KMS-11 (cell line): ENCODE measurements around the gene MCOLN1.

Source experiments
- H2AFZ ChIP-seq: fragments of 200-600 bp; sonication (generic); 2 replicates; pipeline ENCODE4 v1.6.1; 2016; ENCODE audit warnings: antibody characterized with exemption, mixed run types, low read depth
- H3K27ac ChIP-seq: fragments of 200-600 bp; sonication (generic); 2 replicates; pipeline ENCODE4 v1.6.1; 2016; ENCODE audit warnings: mild to moderate bottlenecking, mixed run types
- H3K27me3 ChIP-seq: fragments of 200-600 bp; sonication (generic); 2 replicates; pipeline ENCODE4 v1.6.1; 2017; ENCODE audit warnings: mild to moderate bottlenecking, low read depth, mixed run types, moderate library complexity; ENCODE audit not compliant: insufficient read depth
- H3K36me3 ChIP-seq: fragments of 200-600 bp; sonication (generic); 2 replicates; pipeline ENCODE4 v1.6.1; 2017; ENCODE audit warnings: mild to moderate bottlenecking, mixed run types; ENCODE audit not compliant: insufficient read depth
- H3K4me1 ChIP-seq: fragments of 200-600 bp; sonication (generic); 2 replicates; pipeline ENCODE4 v1.6.1; 2016; ENCODE audit warnings: mild to moderate bottlenecking, low read depth, mixed run types; ENCODE audit not compliant: poor library complexity, severe bottlenecking
- H3K4me2 ChIP-seq: fragments of 200-600 bp; sonication (generic); 2 replicates; pipeline ENCODE4 v1.7.0; 2016; ENCODE audit warnings: mild to moderate bottlenecking, mixed run types
- H3K4me3 ChIP-seq: fragments of 200-600 bp; sonication (generic); IDR thresholded peaks from 2 replicates; pipeline ENCODE4 v1.6.1; 2017; ENCODE audit warnings: low read depth, low read length, mixed read lengths; ENCODE audit not compliant: insufficient read depth
- H3K79me2 ChIP-seq: fragments of 200-600 bp; sonication (generic); 2 replicates; pipeline ENCODE4 v1.6.1; 2016; ENCODE audit warnings: low read depth, mixed run types; ENCODE audit not compliant: insufficient read depth
- H3K9ac ChIP-seq: fragments of 200-600 bp; sonication (generic); 2 replicates; pipeline ENCODE4 v1.6.1; 2016; ENCODE audit warnings: mild to moderate bottlenecking, mixed run types
- H4K20me1 ChIP-seq: fragments of 200-600 bp; sonication (generic); 2 replicates; pipeline ENCODE4 v1.6.1; 2016; ENCODE audit warnings: mild to moderate bottlenecking, mixed run types; ENCODE audit not compliant: insufficient read depth
- CTCF ChIP-seq: fragments of 200-600 bp; sonication (generic); conservative IDR thresholded peaks from 2 replicates; pipeline ENCODE4 v1.6.1; 2017; ENCODE audit warnings: low read depth, mild to moderate bottlenecking, antibody characterized with exemption, low read length, moderate library complexity, mixed read lengths

MCOLN1 gene

GRCh38 chr19:7515110-7515644 lies 7.2 kb upstream of the MCOLN1 start:
- no peak overlapping the region for H3K27ac ChIP-seq
- no peak overlapping the region for H3K4me3 ChIP-seq

DNA sequence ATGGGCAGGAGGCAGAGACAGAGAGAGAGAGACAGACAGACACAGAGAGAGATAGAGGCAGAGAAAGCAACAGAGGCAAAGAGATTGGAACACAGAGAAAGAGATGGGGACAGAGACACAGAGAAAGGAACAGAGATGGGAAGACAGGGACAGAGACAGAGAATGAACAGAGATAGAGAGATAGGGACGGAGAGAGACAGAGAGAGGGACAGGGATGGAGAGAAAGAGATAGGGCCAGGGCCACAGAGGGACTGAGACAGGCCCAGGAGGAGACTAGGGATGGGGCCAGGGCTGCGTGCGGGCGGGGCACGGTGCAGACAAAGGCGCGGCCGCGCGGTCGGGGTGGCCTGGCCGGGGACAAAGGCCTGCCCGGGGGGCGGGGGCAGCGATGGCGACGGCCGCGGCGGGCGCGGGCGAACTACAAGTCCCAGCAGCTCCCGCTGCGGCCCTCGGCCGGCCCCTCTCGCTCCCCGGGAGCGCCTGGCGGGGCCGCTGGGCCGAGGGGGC lies 6.7 kb upstream of the MCOLN1 start, which contains the start of gene ZNF358:
Gene ZNF358, plus strand, starts transcription at position 459 of the 507 bp plus-strand sequence. CDS start 3,140 bp downstream, outside the sequence.
- Histone ChIP-seq H2AFZ (peak within 1 kb of the TSS; percentile 97), H4K20me1 (no peaks in the 10 kb centered on the region), H3K4me2 (peak within 1 kb of the TSS; percentile 71), H3K79me2 (no peaks in the 10 kb centered on the region), H3K27me3 (peaks cover 19% of the 10 kb centered on the region; the same call in 1 of the 2 replicates), H3K27ac (no peak within 1 kb of the TSS), H3K4me3 (no peak within 1 kb of the TSS), H3K4me1 (no peaks in the 10 kb centered on the region), H3K36me3 (no peaks in the 10 kb centered on the region), H3K9ac (peak within 1 kb of the TSS; percentile 52; the same call in 1 of the 2 replicates)
- TF ChIP-seq CTCF: no peak

More at GRCh38 chr19:7515110-7515644, 7.2 kb upstream of the MCOLN1 start:
- H3K36me3 ChIP-seq: no peaks in the 10 kb centered on the region
- H3K9ac ChIP-seq: peak overlapping the region; percentile 18; the same call in 1 of the 2 replicates
- TF ChIP-seq CTCF: no peak
- H3K79me2 ChIP-seq: no peaks in the 10 kb centered on the region
- H2AFZ ChIP-seq: peak overlapping the region; percentile 97
- peak overlapping the region; percentile 71 for H3K4me2 ChIP-seq
- no peaks in the 10 kb centered on the region for H4K20me1 ChIP-seq
- H3K27me3 ChIP-seq: peaks cover 24% of the 10 kb centered on the region; the same call in 1 of the 2 replicates
- no peaks in the 10 kb centered on the region for H3K4me1 ChIP-seq

DNA sequence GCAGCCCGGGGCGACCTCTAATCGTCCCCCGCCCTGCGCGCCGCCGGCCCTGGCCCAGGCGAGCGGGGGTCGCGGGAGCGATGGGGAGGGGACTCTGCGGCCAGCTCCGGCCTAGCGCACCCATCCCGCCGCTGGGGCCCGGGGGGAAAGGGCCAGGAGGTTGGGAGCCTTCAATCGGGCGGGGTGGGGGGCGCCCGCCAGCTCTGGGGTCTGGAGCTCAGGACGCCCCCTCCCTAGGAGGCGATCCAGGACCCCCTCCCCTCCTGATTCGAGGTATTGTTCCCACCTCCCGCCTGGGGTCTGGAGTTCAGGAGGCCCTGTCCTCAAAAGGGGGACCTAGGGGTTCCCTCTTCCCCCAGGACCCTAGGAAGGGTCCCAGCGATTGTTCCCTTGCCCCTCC lies 6.1 kb upstream of the MCOLN1 start:
- no peaks in the 10 kb centered on the region for H3K4me1 ChIP-seq
- no peak for TF ChIP-seq CTCF
- H4K20me1 ChIP-seq: no peaks in the 10 kb centered on the region
- H3K4me3 ChIP-seq: no peak overlapping the region
- H3K9ac ChIP-seq: peak overlapping the region; percentile 52; the same call in 1 of the 2 replicates
- H3K36me3 ChIP-seq: no peaks in the 10 kb centered on the region
- H3K79me2 ChIP-seq: no peaks in the 10 kb centered on the region
- no peak overlapping the region for H3K27ac ChIP-seq
- no peak overlapping the region; the same call in 1 of the 2 replicates for H2AFZ ChIP-seq
- H3K27me3 ChIP-seq: peaks cover 15% of the 10 kb centered on the region; the same call in 1 of the 2 replicates
- H3K4me2 ChIP-seq: peak overlapping the region; percentile 71

DNA sequence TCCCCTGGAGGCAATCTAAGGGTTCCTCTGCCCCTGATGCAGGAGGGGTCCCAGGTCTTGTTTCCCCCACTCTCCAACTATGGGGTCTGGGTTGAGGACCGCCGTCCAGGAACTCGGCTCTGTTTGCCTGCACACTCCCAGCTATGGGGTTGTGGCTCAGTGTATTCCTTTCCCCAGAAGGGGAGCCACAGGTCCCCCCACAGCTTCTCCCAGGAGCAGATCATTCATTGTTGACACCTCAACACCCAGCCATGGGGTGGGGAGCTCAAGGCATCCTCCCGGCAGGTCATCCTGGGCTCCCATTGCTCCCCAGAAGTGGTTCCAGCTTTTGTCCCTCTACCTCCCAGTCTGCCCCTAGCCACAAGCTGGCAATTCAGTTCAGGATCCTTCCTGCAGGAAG lies 5.5 kb upstream of the MCOLN1 start:
- Histone ChIP-seq H4K20me1 (no peaks in the 10 kb centered on the region), H3K9ac (no peak overlapping the region; the same call in 1 of the 2 replicates), H3K27me3 (peaks cover 13% of the 10 kb centered on the region; the same call in 1 of the 2 replicates), H3K4me1 (peaks cover 2% of the 10 kb centered on the region), H3K36me3 (no peaks in the 10 kb centered on the region), H3K4me3 (no peak overlapping the region), H3K79me2 (no peaks in the 10 kb centered on the region), H3K4me2 (peak overlapping the region; percentile 71; the same call in 1 of the 2 replicates), H3K27ac (no peak overlapping the region), H2AFZ (no peak overlapping the region; the same call in 1 of the 2 replicates)
- TF ChIP-seq CTCF: no peak
